GM12878 (cell line): ENCODE data around the gene RORC. TPM values are rescaled to one million over a fixed set of nuclear protein-coding genes. Genes with fewer than 3 reads are reported as not detected.

Source experiments
- ATAC-seq: fragments of 200-7000 bp; cut with Tn5 transposase; 3 replicates; pipeline ENCODE4 v1.9.1; 2020; ENCODE audit warnings: mild to moderate bottlenecking, moderate library complexity
- BruUV-seq: library from RNA; stranded (reverse); fragments of 400-500 nt; replicated peaks from 2 replicates; lab custom pipeline; 2021; lab: Mats Ljungman, UMichigan
- CTCF ChIA-PET: fragments of 300-600 bp; sonication (Branson Sonifier 250); formaldehyde crosslinking; extraction: SDS; loops from one replicate; lab custom pipeline; 2021; ENCODE audit warnings: inconsistent platforms; lab: Yijun Ruan, JAX
- POLR2A ChIA-PET: fragments of 350-600 bp; formaldehyde crosslinking; extraction: SDS; loops from one replicate; lab custom pipeline; 2021; ENCODE audit warnings: inconsistent platforms; lab: Charles Lee
- RAD21 ChIA-PET: fragments of 300-600 bp; sonication (Branson Sonifier 250); formaldehyde crosslinking; loops from one replicate; lab custom pipeline; 2023; ENCODE audit warnings: antibody characterized with exemption; ENCODE audit not compliant: unreplicated experiment; lab: Charles Lee
- SMC1A ChIA-PET: fragments of 300-600 bp; sonication (Branson Sonifier 250); formaldehyde crosslinking; loops from one replicate; lab custom pipeline; 2023; ENCODE audit not compliant: unreplicated experiment, uncharacterized antibody; lab: Charles Lee
- DNase-seq: peaks from one replicate; pipeline ENCODE4 v3.0.0-alpha.2; 2011; ENCODE audit warnings: low read depth, low spot score
- FAIRE-seq: peaks from 3 replicates; lab custom pipeline; 2011; peaks lifted over from hg19 to GRCh38; lab: Jason Lieb, UNC
- H2AFZ ChIP-seq: 2 replicates; pipeline ENCODE4 v1.6.0; 2011; ENCODE audit warnings: low read depth, low read length, control low read depth; ENCODE audit not compliant: control insufficient read depth
- H3K27ac ChIP-seq: 2 replicates; pipeline ENCODE4 v1.5.1; 2011; ENCODE audit warnings: control low read depth; ENCODE audit not compliant: control insufficient read depth, insufficient read depth
- H3K27me3 ChIP-seq, 2 experiments: replicated peaks in 1 of 2; 2 replicates each; pipeline versions ENCODE4 v1.6.0 to v1.6.1; 2011; ENCODE audit warnings: low read length in 1 of 2; ENCODE audit not compliant: control insufficient read depth in 2 of 2, insufficient read depth in 2 of 2
- H3K36me3 ChIP-seq, 2 experiments: 2 replicates each; pipeline ENCODE4 v1.5.1; 2011; ENCODE audit warnings: low read length in 1 of 2; ENCODE audit not compliant: control insufficient read depth in 2 of 2, insufficient read depth in 2 of 2
- H3K4me1 ChIP-seq: 2 replicates; pipeline ENCODE4 v1.6.1; 2011; ENCODE audit warnings: mild to moderate bottlenecking, low read length, moderate library complexity, mixed read lengths; ENCODE audit not compliant: control insufficient read depth, insufficient read depth
- H3K4me2 ChIP-seq: 2 replicates; pipeline ENCODE4 v1.6.0; 2011; ENCODE audit warnings: control low read depth; ENCODE audit not compliant: control insufficient read depth, insufficient read depth
- H3K4me3 ChIP-seq: fragments of 200-600 bp; sonication (generic); 2 replicates; pipeline ENCODE4 v1.5.1; 2016
- H3K79me2 ChIP-seq: 2 replicates; pipeline ENCODE4 v1.6.0; 2011; ENCODE audit warnings: low read length; ENCODE audit not compliant: control insufficient read depth, insufficient read depth
- H3K9ac ChIP-seq: 2 replicates; pipeline ENCODE4 v1.8.0; 2011; ENCODE audit warnings: low read length, control low read depth, mixed read lengths; ENCODE audit not compliant: control insufficient read depth, insufficient read depth
- H3K9me3 ChIP-seq: replicated peaks from 3 replicates; pipeline ENCODE4 v1.5.1; 2011; ENCODE audit warnings: mild to moderate bottlenecking, low read length; ENCODE audit not compliant: control insufficient read depth, insufficient read depth
- H4K20me1 ChIP-seq: 2 replicates; pipeline ENCODE4 v1.6.0; 2011; ENCODE audit not compliant: control insufficient read depth, insufficient read depth
- BCL3 ChIP-seq: IDR thresholded peaks from 2 replicates; pipeline ENCODE4 v1.6.1; 2011; ENCODE audit warnings: borderline replicate concordance, low read depth, mild to moderate bottlenecking, moderate library complexity, low read length; ENCODE audit not compliant: insufficient read depth, poor library complexity, severe bottlenecking
- BHLHE40 ChIP-seq, 2 experiments: fragments of 450-650 bp in 1 of 2; IDR thresholded peaks; 2 replicates each; pipeline ENCODE4 v1.6.1; 2011 to 2017; ENCODE audit warnings: low read depth in 2 of 2, borderline replicate concordance in 1 of 2, improper control_type of control experiment in 1 of 2, low read length in 1 of 2, mild to moderate bottlenecking in 1 of 2
- CBX5 ChIP-seq: sonication (generic); IDR thresholded peaks from 2 replicates; pipeline ENCODE4 v1.6.1; 2016; ENCODE audit warnings: low read depth, moderate library complexity, mild to moderate bottlenecking, inconsistent platforms
- EGR1 ChIP-seq, 2 experiments: IDR thresholded peaks; 1 replicate in 1 of 2; 2 replicates in 1 of 2; pipeline ENCODE4 v1.6.1; 2011 to 2012; ENCODE audit warnings: low read depth in 2 of 2, low read length in 2 of 2, borderline replicate concordance in 1 of 2, mild to moderate bottlenecking in 1 of 2, moderate library complexity in 1 of 2
- ESRRA ChIP-seq: IDR thresholded peaks from 2 replicates; pipeline ENCODE4 v1.6.1; 2012; ENCODE audit warnings: mild to moderate bottlenecking, low read length, improper control_type of control experiment
- FOXK2 ChIP-seq: fragments of 450-650 bp; IDR thresholded peaks from 2 replicates; pipeline ENCODE4 v1.6.1; 2017; ENCODE audit warnings: mild to moderate bottlenecking, moderate library complexity
- HDGF ChIP-seq: fragments of 450-650 bp; IDR thresholded peaks from 2 replicates; pipeline ENCODE4 v1.6.1; 2016; ENCODE audit warnings: antibody characterized with exemption
- JUNB ChIP-seq: IDR thresholded peaks from 2 replicates; pipeline ENCODE4 v1.6.1; 2016; ENCODE audit warnings: antibody characterized with exemption, mild to moderate bottlenecking
- KDM1A ChIP-seq: fragments of 200-600 bp; sonication (generic); IDR thresholded peaks from 2 replicates; pipeline ENCODE4 v1.6.1; 2016; ENCODE audit warnings: borderline replicate concordance
- KLF5 ChIP-seq: fragments of 450-650 bp; IDR thresholded peaks from 2 replicates; pipeline ENCODE4 v1.6.1; 2014; ENCODE audit warnings: mild to moderate bottlenecking; ENCODE audit not compliant: partially characterized antibody
- PBX3 ChIP-seq: IDR thresholded peaks from 2 replicates; pipeline ENCODE4 v1.6.1; 2011; ENCODE audit warnings: mild to moderate bottlenecking, low read depth, low read length, moderate library complexity; ENCODE audit not compliant: insufficient replicate concordance
- ZBTB40 ChIP-seq: fragments of 450-650 bp; IDR thresholded peaks from 2 replicates; pipeline ENCODE4 v1.6.1; 2016; ENCODE audit warnings: mild to moderate bottlenecking, moderate library complexity, borderline replicate concordance
- WGBS: methylation state at CpG from one replicate; pipeline ENCODE4 v1.1.6; 2016; ENCODE audit warnings: low lambda C conversion rate; ENCODE audit not compliant: insufficient replicate concordance, insufficient coverage; ENCODE audit errors: missing lambda C conversion rate; 5-methylcytosine and 5-hydroxymethylcytosine counted together
- in situ Hi-C: fragments of 300-500 bp; cut with MboI; formaldehyde crosslinking; loops from 9 replicates; pipeline ENCODE4 v1.14.3; 2018; ENCODE audit warnings: mixed read lengths
- intact Hi-C: fragments of 100-400 bp; cut with micrococcal nuclease; formaldehyde crosslinking; loops from one replicate; pipeline ENCODE4 v1.14.2; 2022; ENCODE audit not compliant: unreplicated experiment
- polyA plus RNA-seq, 11 experiments: library from polyadenylated mRNA; depleted of rRNA in 4 of 11; unstranded in 6 of 11; stranded (reverse) in 5 of 11; fragments of >200 nt; fragmentation: Nextera tagmentation in 4 of 11; fragmentation: Illumina TruSeq in 1 of 11; extraction: Ambion mirVana in 4 of 11; extraction: Trizol in 1 of 11; gene quantifications; 1 replicate in 1 of 11; 2 replicates in 10 of 11; pipeline versions ENCODE4 v1.2.1 to v1.2.3, GENCODE V29; 2011 to 2016; ENCODE audit warnings: inconsistent platforms in 2 of 11, missing spikeins in 2 of 11, low read depth in 1 of 11
- total RNA-seq, 4 experiments: library from RNA; depleted of rRNA in 3 of 4; stranded (reverse); fragments of >200 nt in 3 of 4; fragmentation: Illumina TruSeq in 1 of 4; extraction: Trizol in 1 of 4; gene quantifications; 2 replicates each; pipeline versions ENCODE4 v1.2.1 to v1.2.3, GENCODE V29; 2013 to 2021

RORC gene
- total and polyA plus RNA-seq, 10 of the 15 experiments (the other 5 are each of a cell fraction or from before 2014, with no cell fraction given): not detected

GRCh38 chr1:151867321-151867720 is 35.7 kb upstream of the RORC start:
- H4K20me1 ChIP-seq: no peaks in the 10 kb centered on the region
- no peaks in the 10 kb centered on the region for H3K4me1 ChIP-seq
- no peak overlapping the region for H3K27ac ChIP-seq
- H3K4me3 ChIP-seq: no peak overlapping the region
- no peak overlapping the region for H2AFZ ChIP-seq
- no peak for FAIRE-seq
- no peak for DNase-seq
- in situ Hi-C loops: no loop called here
- RAD21 ChIA-PET: no interaction called here
- H3K27me3 ChIP-seq: peaks cover 0 to 3% of the 10 kb centered on the region in 2 experiments; a peak in 2 of 4 replicates
- 20% methylated on average over 2 of the region's 2 CpGs for WGBS
- TF ChIP-seq ESRRA: no peak
- no peak for TF ChIP-seq ZBTB40
- no peak for TF ChIP-seq FOXK2
- no peak for TF ChIP-seq JUNB
- no peak for TF ChIP-seq PBX3
- TF ChIP-seq EGR1 (IDR thresholded peaks at IDR 0.05; ENCODE audit: borderline replicate concordance in 1 of 2, low read depth in 2 of 2, low read length in 2 of 2): no peak
- TF ChIP-seq KLF5: no peak
- TF ChIP-seq HDGF: no peak
- TF ChIP-seq BCL3: no peak
- no peak for TF ChIP-seq BHLHE40 (IDR thresholded peaks at IDR 0.05; ENCODE audit: borderline replicate concordance in 1 of 2, low read depth in 2 of 2, low read length in 1 of 2)
- TF ChIP-seq CBX5: no peak
- TF ChIP-seq KDM1A: no peak
- H3K4me2 ChIP-seq: no peak overlapping the region
- H3K79me2 ChIP-seq: no peaks in the 10 kb centered on the region
- H3K9ac ChIP-seq: no peak overlapping the region
- SMC1A ChIA-PET: no interaction called here
- intact Hi-C loops: no loop called here
- H3K9me3 ChIP-seq: no peaks in the 10 kb centered on the region
- BruUV-seq: no TSS peak
- ATAC-seq: no peak
- POLR2A ChIA-PET: no interaction called here
- H3K36me3 ChIP-seq: no peaks in the 10 kb centered on the region
- CTCF ChIA-PET: no interaction called here
